ENCODE results near the gene VPS11. TPM values are rescaled to one million over a fixed set of nuclear protein-coding genes. Genes with fewer than 3 reads are reported as not detected.
A peak's percentile ranks its signal among the peaks of the same experiment; 100 is the strongest.

VPS11 gene
- polyA plus RNA-seq, 2 of the 4 experiments (the other 2 are of a cell fraction) = 4.6 to 12.0 TPM

GRCh38 chr11:119042927-119043326 lies 24.7 kb upstream of the VPS11 start:
- CTCF ChIA-PET = interaction anchor here (0.6 to 2.6 kb wide), 3 partner anchors 12 to 18 kb away, joined by 3 to 10 read pairs (median 4); partner anchors contain the start of gene SLC37A4
- TF ChIP-seq, protein P1, sequence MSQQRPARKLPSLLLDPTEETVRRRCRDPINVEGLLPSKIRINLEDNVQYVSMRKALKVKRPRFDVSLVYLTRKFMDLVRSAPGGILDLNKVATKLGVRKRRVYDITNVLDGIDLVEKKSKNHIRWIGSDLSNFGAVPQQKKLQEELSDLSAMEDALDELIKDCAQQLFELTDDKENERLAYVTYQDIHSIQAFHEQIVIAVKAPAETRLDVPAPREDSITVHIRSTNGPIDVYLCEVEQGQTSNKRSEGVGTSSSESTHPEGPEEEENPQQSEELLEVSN (IDR thresholded peaks at IDR 0.05; ENCODE audit: borderline replicate concordance, low read depth) = no peak
- no peak for TF ChIP-seq ZFP36 (IDR thresholded peaks at IDR 0.05; ENCODE audit: borderline replicate concordance, partially characterized antibody)
- no peak for ATAC-seq
- H3K4me1 ChIP-seq = no peaks in the 10 kb centered on the region
- H3K4me3 ChIP-seq = no peak overlapping the region
- no peak overlapping the region for H3K27ac ChIP-seq
- H3K9me3 ChIP-seq = no peaks in the 10 kb centered on the region
- no peak overlapping the region for H3K4me2 ChIP-seq
- POLR2A ChIA-PET = no interaction called here
- 84% methylated on average over 9 of the region's 9 CpGs for WGBS (ENCODE audit: missing lambda C conversion rate)
- FAIRE-seq = no peak
- no peak for DNase-seq (ENCODE audit: low read depth in 1 of 2, low spot score in 1 of 2)

GRCh38 chr11:119044708-119045107 lies 22.9 kb upstream of the VPS11 start:
- Histone ChIP-seq H3K4me3 (no peak overlapping the region), H3K27ac (no peak overlapping the region), H3K9me3 (no peaks in the 10 kb centered on the region), H3K4me1 (no peaks in the 10 kb centered on the region), H3K4me2 (no peak overlapping the region)
- DNase-seq (ENCODE audit: low read depth in 1 of 2, low spot score in 1 of 2) (no peak), ATAC-seq (peak; percentile 44 to 54; a peak in 3 of 6 replicates), FAIRE-seq (no peak)
- POLR2A ChIA-PET = interaction anchor here (0.6 kb wide), 1 partner anchor 37 kb away, joined by 3 read pairs; no protein-coding TSS in a partner anchor
- 84% methylated on average over 6 of the region's 6 CpGs for whole genome bisulfite sequencing (ENCODE audit: missing lambda C conversion rate)
- TF ChIP-seq MYC (IDR thresholded peaks at IDR 0.05; ENCODE audit: borderline replicate concordance, low read length) (no peak), ZFP36 (IDR thresholded peaks at IDR 0.05; ENCODE audit: borderline replicate concordance, partially characterized antibody) (no peak), NFE2L2 (conservative IDR thresholded peaks at IDR 0.05; ENCODE audit: low read length) (no peak), MAZ (IDR thresholded peaks at IDR 0.05; ENCODE audit: borderline replicate concordance, low read depth, low read length) (no peak), CHD4 (IDR thresholded peaks at IDR 0.05; ENCODE audit: borderline replicate concordance) (no peak)
- CTCF ChIA-PET = interaction anchor here (1.0 to 1.2 kb wide), 2 partner anchors 12 to 17 kb away, joined by 3 read pairs; no protein-coding TSS in a partner anchor

DNA sequence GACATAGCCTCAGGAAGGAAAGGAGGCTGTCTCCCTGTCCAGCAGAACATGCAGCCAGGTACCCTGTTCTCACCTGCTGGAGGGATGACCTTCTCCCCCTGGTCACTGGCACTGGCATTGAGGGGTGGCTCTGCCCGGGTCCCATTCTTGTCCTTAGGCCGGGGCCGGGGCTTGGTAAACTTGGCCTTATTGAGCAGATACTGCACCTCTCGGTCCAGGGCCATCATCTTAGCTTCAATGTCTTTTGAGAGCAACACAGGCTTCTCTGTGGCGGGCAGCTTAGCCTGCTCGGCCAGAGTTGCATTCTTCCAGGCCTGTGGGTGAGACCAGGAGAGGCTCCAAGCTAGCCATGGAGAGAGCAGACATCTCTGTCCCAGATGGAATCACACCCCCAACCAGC lies 21.1 kb upstream of the VPS11 start:
- DNase-seq (ENCODE audit: low read depth in 1 of 2, low spot score in 1 of 2) (no peak), FAIRE-seq (no peak), ATAC-seq (no peak)
- POLR2A ChIA-PET = interaction anchor here (0.6 kb wide), 1 partner anchor 41 kb away, joined by 3 read pairs; no protein-coding TSS in a partner anchor
- Histone ChIP-seq H3K4me2 (no peak overlapping the region), H3K9me3 (no peaks in the 10 kb centered on the region), H3K27ac (no peak overlapping the region), H3K4me3 (no peak overlapping the region), H3K4me1 (no peaks in the 10 kb centered on the region)
- CTCF ChIA-PET = interaction anchor here (1.8 to 3.2 kb wide), 2 partner anchors 9 to 15 kb away, joined by 5 to 11 read pairs; partner anchors contain the start of gene SLC37A4
- WGBS (ENCODE audit: missing lambda C conversion rate) = 100% methylated on average over 4 of the region's 6 CpGs
- TF ChIP-seq, protein P2, sequence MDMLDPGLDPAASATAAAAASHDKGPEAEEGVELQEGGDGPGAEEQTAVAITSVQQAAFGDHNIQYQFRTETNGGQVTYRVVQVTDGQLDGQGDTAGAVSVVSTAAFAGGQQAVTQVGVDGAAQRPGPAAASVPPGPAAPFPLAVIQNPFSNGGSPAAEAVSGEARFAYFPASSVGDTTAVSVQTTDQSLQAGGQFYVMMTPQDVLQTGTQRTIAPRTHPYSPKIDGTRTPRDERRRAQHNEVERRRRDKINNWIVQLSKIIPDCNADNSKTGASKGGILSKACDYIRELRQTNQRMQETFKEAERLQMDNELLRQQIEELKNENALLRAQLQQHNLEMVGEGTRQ (IDR thresholded peaks at IDR 0.05) = no peak
- TF ChIP-seq BCL3 (IDR thresholded peaks at IDR 0.05) = no peak
- no peak for TF ChIP-seq ZSCAN20 (CRISPR knock-in tag; IDR thresholded peaks at IDR 0.05)
- TF ChIP-seq TFCP2L1 (CRISPR knock-in tag; IDR thresholded peaks at IDR 0.05) = no peak
- no peak for TF ChIP-seq PBX3 (IDR thresholded peaks at IDR 0.05)
- TF ChIP-seq HOXA7 (CRISPR knock-in tag; IDR thresholded peaks at IDR 0.05) = no peak
- TF ChIP-seq, protein P1 (IDR thresholded peaks at IDR 0.05; ENCODE audit: borderline replicate concordance, low read depth) = no peak
- no peak for TF ChIP-seq KDM1A (IDR thresholded peaks at IDR 0.05; ENCODE audit: low read depth)
- no peak for TF ChIP-seq RFX5 (IDR thresholded peaks at IDR 0.05)
- no peak for TF ChIP-seq EHF (CRISPR knock-in tag; IDR thresholded peaks at IDR 0.05)
- TF ChIP-seq KDM5A (IDR thresholded peaks at IDR 0.05) = no peak
- TF ChIP-seq CHD4 (IDR thresholded peaks at IDR 0.05; ENCODE audit: borderline replicate concordance) = no peak
- no peak for TF ChIP-seq ZC3H11A (IDR thresholded peaks at IDR 0.05)
- TF ChIP-seq, protein P3, sequence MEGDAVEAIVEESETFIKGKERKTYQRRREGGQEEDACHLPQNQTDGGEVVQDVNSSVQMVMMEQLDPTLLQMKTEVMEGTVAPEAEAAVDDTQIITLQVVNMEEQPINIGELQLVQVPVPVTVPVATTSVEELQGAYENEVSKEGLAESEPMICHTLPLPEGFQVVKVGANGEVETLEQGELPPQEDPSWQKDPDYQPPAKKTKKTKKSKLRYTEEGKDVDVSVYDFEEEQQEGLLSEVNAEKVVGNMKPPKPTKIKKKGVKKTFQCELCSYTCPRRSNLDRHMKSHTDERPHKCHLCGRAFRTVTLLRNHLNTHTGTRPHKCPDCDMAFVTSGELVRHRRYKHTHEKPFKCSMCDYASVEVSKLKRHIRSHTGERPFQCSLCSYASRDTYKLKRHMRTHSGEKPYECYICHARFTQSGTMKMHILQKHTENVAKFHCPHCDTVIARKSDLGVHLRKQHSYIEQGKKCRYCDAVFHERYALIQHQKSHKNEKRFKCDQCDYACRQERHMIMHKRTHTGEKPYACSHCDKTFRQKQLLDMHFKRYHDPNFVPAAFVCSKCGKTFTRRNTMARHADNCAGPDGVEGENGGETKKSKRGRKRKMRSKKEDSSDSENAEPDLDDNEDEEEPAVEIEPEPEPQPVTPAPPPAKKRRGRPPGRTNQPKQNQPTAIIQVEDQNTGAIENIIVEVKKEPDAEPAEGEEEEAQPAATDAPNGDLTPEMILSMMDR (IDR thresholded peaks at IDR 0.05) = no peak
- no peak for TF ChIP-seq CBX2 (IDR thresholded peaks at IDR 0.05; ENCODE audit: borderline replicate concordance, low read depth)
- TF ChIP-seq CHD2 (IDR thresholded peaks at IDR 0.05; ENCODE audit: low read length, partially characterized antibody) = no peak
- TF ChIP-seq HMGXB4 (CRISPR knock-in tag; IDR thresholded peaks at IDR 0.05; ENCODE audit: borderline replicate concordance) = no peak
- TF ChIP-seq RNF2 (IDR thresholded peaks at IDR 0.05; ENCODE audit: borderline replicate concordance, low read depth) = no peak
- TF ChIP-seq, protein P4, sequence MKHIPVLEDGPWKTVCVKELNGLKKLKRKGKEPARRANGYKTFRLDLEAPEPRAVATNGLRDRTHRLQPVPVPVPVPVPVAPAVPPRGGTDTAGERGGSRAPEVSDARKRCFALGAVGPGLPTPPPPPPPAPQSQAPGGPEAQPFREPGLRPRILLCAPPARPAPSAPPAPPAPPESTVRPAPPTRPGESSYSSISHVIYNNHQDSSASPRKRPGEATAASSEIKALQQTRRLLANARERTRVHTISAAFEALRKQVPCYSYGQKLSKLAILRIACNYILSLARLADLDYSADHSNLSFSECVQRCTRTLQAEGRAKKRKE (CRISPR knock-in tag; IDR thresholded peaks at IDR 0.05; ENCODE audit: low read depth) = no peak
